Measurements from ENCODE around the gene IRF2BPL. TPM values are rescaled to one million over a fixed set of nuclear protein-coding genes. Genes with fewer than 3 reads are reported as not detected.

Gene IRF2BPL
- total and polyA plus RNA-seq, 2 experiments from 2014 or later, result 4.8 to 51.0 TPM

GRCh38 chr14:77066578-77067172 lies 38.2 kb upstream of the IRF2BPL start:
- no peak overlapping the region for H3K27ac ChIP-seq
- in situ Hi-C loops (cut with MboI), result loop anchor here (10.0 kb wide), 2 partner anchors 152 to 182 kb away; no protein-coding TSS in a partner anchor
- WGBS, 2 experiments (ENCODE audit: low coverage in 1 of 2, low lambda C conversion rate in 2 of 2, missing lambda C conversion rate in 2 of 2), result 42 to 53% methylated on average over 10 of the region's 10 CpGs

GRCh38 chr14:77065851-77066577 lies 37.5 kb upstream of the IRF2BPL start:
- H4K20me1 ChIP-seq (ENCODE audit: insufficient read depth), result no peaks in the 10 kb centered on the region
- DNase-seq, result peak; percentile 45
- H3F3A ChIP-seq (ENCODE audit: insufficient read depth), result no peaks in the 10 kb centered on the region
- H3K4me2 ChIP-seq (ENCODE audit: unreplicated experiment), result no peak overlapping the region
- TF ChIP-seq EZH2phosphoT487 (IDR thresholded peaks at IDR 0.05; ENCODE audit: insufficient read depth, low read depth), result no peak
- no peaks in the 10 kb centered on the region for H3K36me3 ChIP-seq (ENCODE audit: low read depth)
- no peaks in the 10 kb centered on the region for H3K9me2 ChIP-seq (ENCODE audit: insufficient read depth)
- H3K4me3 ChIP-seq, result no peak overlapping the region
- H3K9me3 ChIP-seq (ENCODE audit: low read depth), result no peaks in the 10 kb centered on the region
- 67 to 68% methylated on average over 6 of the region's 6 CpGs for WGBS, 2 experiments (ENCODE audit: low coverage in 1 of 2, low lambda C conversion rate in 2 of 2, missing lambda C conversion rate in 2 of 2)
- in situ Hi-C loops (cut with MboI), result loop anchor here (10.0 kb wide), 2 partner anchors 151 to 181 kb away; no protein-coding TSS in a partner anchor
- no peaks in the 10 kb centered on the region for H3K79me2 ChIP-seq (ENCODE audit: insufficient read depth)
- no peaks in the 10 kb centered on the region for H3K27me3 ChIP-seq (replicated peaks; ENCODE audit: insufficient read depth)
- H2AFZ ChIP-seq, result no peak overlapping the region
- H3K9ac ChIP-seq, result no peak overlapping the region
- no peak overlapping the region for H3K27ac ChIP-seq
- no peaks in the 10 kb centered on the region for H3K4me1 ChIP-seq (ENCODE audit: insufficient read depth)

More at GRCh38 chr14:77066578-77067172, 38.2 kb upstream of the IRF2BPL start:
- Histone ChIP-seq H2AFZ (no peak overlapping the region), H4K20me1 (ENCODE audit: insufficient read depth) (no peaks in the 10 kb centered on the region), H3K4me1 (ENCODE audit: insufficient read depth) (no peaks in the 10 kb centered on the region), H3K9me2 (ENCODE audit: insufficient read depth) (no peaks in the 10 kb centered on the region), H3K9me3 (ENCODE audit: low read depth) (no peaks in the 10 kb centered on the region), H3K36me3 (ENCODE audit: low read depth) (no peaks in the 10 kb centered on the region), H3F3A (ENCODE audit: insufficient read depth) (peaks cover 5% of the 10 kb centered on the region), H3K27me3 (replicated peaks; ENCODE audit: insufficient read depth) (no peaks in the 10 kb centered on the region), H3K4me2 (ENCODE audit: unreplicated experiment) (no peak overlapping the region), H3K9ac (no peak overlapping the region), H3K4me3 (no peak overlapping the region), H3K79me2 (ENCODE audit: insufficient read depth) (no peaks in the 10 kb centered on the region)
- TF ChIP-seq EZH2 (IDR thresholded peaks at IDR 0.05; ENCODE audit: insufficient read depth, poor library complexity, severe bottlenecking) (no peak), EZH2phosphoT487 (IDR thresholded peaks at IDR 0.05; ENCODE audit: insufficient read depth, low read depth) (no peak)
- DNase-seq, result no peak

- H3K27me3 ChIP-seq (replicated peaks; ENCODE audit: insufficient read depth), result no peaks in the 10 kb centered on the region
- H3K4me3 ChIP-seq, result no peak overlapping the region
- H3K9me2 ChIP-seq (ENCODE audit: insufficient read depth), result no peaks in the 10 kb centered on the region
- no peak for DNase-seq
- 78 to 81% methylated on average over 8 of the region's 8 CpGs for WGBS, 2 experiments (ENCODE audit: low coverage in 1 of 2, low lambda C conversion rate in 2 of 2, missing lambda C conversion rate in 2 of 2)
- in situ Hi-C loops (cut with MboI), result loop anchor here (10.0 kb wide), 2 partner anchors 150 to 180 kb away; no protein-coding TSS in a partner anchor
- H2AFZ ChIP-seq, result no peak overlapping the region
- no peak overlapping the region for H3K9ac ChIP-seq
- no peaks in the 10 kb centered on the region for H3K79me2 ChIP-seq (ENCODE audit: insufficient read depth)
- H3K36me3 ChIP-seq (ENCODE audit: low read depth), result no peaks in the 10 kb centered on the region
- no peaks in the 10 kb centered on the region for H3K4me1 ChIP-seq (ENCODE audit: insufficient read depth)
- no peaks in the 10 kb centered on the region for H3K9me3 ChIP-seq (ENCODE audit: low read depth)
- H3K27ac ChIP-seq, result no peak overlapping the region
- H3F3A ChIP-seq (ENCODE audit: insufficient read depth), result no peaks in the 10 kb centered on the region
- no peaks in the 10 kb centered on the region for H4K20me1 ChIP-seq (ENCODE audit: insufficient read depth)
- TF ChIP-seq EZH2phosphoT487 (IDR thresholded peaks at IDR 0.05; ENCODE audit: insufficient read depth, low read depth), result no peak
- TF ChIP-seq EZH2 (IDR thresholded peaks at IDR 0.05; ENCODE audit: insufficient read depth, poor library complexity, severe bottlenecking), result no peak
- H3K4me2 ChIP-seq (ENCODE audit: unreplicated experiment), result no peak overlapping the region
Observed at GRCh38 chr14:77064521-77065178, 36.1 kb upstream of the IRF2BPL start.

GRCh38 chr14:77063571-77064171 lies 35.2 kb upstream of the IRF2BPL start:
- Histone ChIP-seq H3K27me3 (replicated peaks; ENCODE audit: insufficient read depth) (no peaks in the 10 kb centered on the region), H4K20me1 (ENCODE audit: insufficient read depth) (no peaks in the 10 kb centered on the region), H3K79me2 (ENCODE audit: insufficient read depth) (no peaks in the 10 kb centered on the region), H3K27ac (no peak overlapping the region), H3K36me3 (ENCODE audit: low read depth) (no peaks in the 10 kb centered on the region), H3K4me2 (ENCODE audit: unreplicated experiment) (no peak overlapping the region), H3K9me3 (ENCODE audit: low read depth) (no peaks in the 10 kb centered on the region), H3K9ac (no peak overlapping the region), H3K4me3 (no peak overlapping the region), H3F3A (ENCODE audit: insufficient read depth) (no peaks in the 10 kb centered on the region), H2AFZ (no peak overlapping the region), H3K4me1 (ENCODE audit: insufficient read depth) (peaks cover 5% of the 10 kb centered on the region; the same call in 1 of the 2 replicates), H3K9me2 (ENCODE audit: insufficient read depth) (no peaks in the 10 kb centered on the region)
- peak; percentile 77 for DNase-seq
- in situ Hi-C loops (cut with MboI), result loop anchor here (10.0 kb wide), 2 partner anchors 149 to 179 kb away; no protein-coding TSS in a partner anchor
- no peak for TF ChIP-seq EZH2 (IDR thresholded peaks at IDR 0.05; ENCODE audit: insufficient read depth, poor library complexity, severe bottlenecking)
- TF ChIP-seq EZH2phosphoT487 (IDR thresholded peaks at IDR 0.05; ENCODE audit: insufficient read depth, low read depth), result no peak
- WGBS, 2 experiments (ENCODE audit: low coverage in 1 of 2, low lambda C conversion rate in 2 of 2, missing lambda C conversion rate in 2 of 2), result 38 to 45% methylated on average over 10 of the region's 10 CpGs

Data from GM23248 (cell line).